Right atrium auricular region (tissue), 2 donors: Measurements from ENCODE around the gene MGAT5B. TPM values are rescaled to one million over a fixed set of nuclear protein-coding genes. Genes with fewer than 3 reads are reported as not detected.

Experiments
- DNase-seq: peaks from one replicate; pipeline ENCODE4 v3.0.0-alpha.2; 2019; ENCODE audit warnings: low spot score
- H3K27ac ChIP-seq, 2 donors: fragments of 200-600 bp; sonication (generic); 1 replicate in 1 of 2; 2 replicates in 1 of 2; pipeline ENCODE4 v1.5.1; 2016 to 2019
- H3K27me3 ChIP-seq, 2 donors: fragments of 200-600 bp; sonication (generic); one replicate each; pipeline versions ENCODE4 v1.5.1 to v1.6.0; 2017 to 2019
- H3K36me3 ChIP-seq: fragments of 200-600 bp; sonication (generic); one replicate; pipeline ENCODE4 v1.5.1; 2016
- H3K4me1 ChIP-seq, 2 donors: fragments of 200-600 bp; sonication (generic); one replicate each; pipeline versions ENCODE4 v1.5.1 to v1.6.0; 2017 to 2019
- H3K4me3 ChIP-seq, 2 donors: fragments of 200-600 bp; sonication (generic); 1 replicate in 1 of 2; 2 replicates in 1 of 2; pipeline ENCODE4 v1.5.1; 2017 to 2019; ENCODE audit warnings: mild to moderate bottlenecking in 1 of 2, moderate library complexity in 1 of 2
- H3K9me3 ChIP-seq, 2 donors: fragments of 200-600 bp; sonication (generic); one replicate each; pipeline ENCODE4 v1.5.1; 2019
- CTCF ChIP-seq, 2 donors: fragments of 200-600 bp; sonication (generic); IDR thresholded peaks; one replicate each; pipeline ENCODE4 v1.5.1; 2019; ENCODE audit warnings: antibody characterized with exemption in 2 of 2
- total RNA-seq, 2 donors: library from RNA; depleted of rRNA; stranded (reverse); fragments of >200 nt; gene quantifications; one replicate each; pipeline ENCODE4 v1.1.0, GENCODE V29; 2016

The MGAT5B gene
- total RNA-seq, 2 donors from 2014 or later: not detected

- no peak for DNase-seq
- no peaks in the 10 kb centered on the region for H3K27me3 ChIP-seq
- no peak overlapping the region for H3K27ac ChIP-seq
- H3K36me3 ChIP-seq: no peaks in the 10 kb centered on the region
- no peak for TF ChIP-seq CTCF (IDR thresholded peaks at IDR 0.05)
- no peak overlapping the region for H3K4me3 ChIP-seq
- no peaks in the 10 kb centered on the region for H3K9me3 ChIP-seq
- H3K4me1 ChIP-seq: no peaks in the 10 kb centered on the region
Observed at GRCh38 chr17:76934561-76935320, 66.5 kb downstream of the MGAT5B start.

- no peak overlapping the region for H3K4me3 ChIP-seq
- no peaks in the 10 kb centered on the region for H3K27me3 ChIP-seq
- H3K4me1 ChIP-seq: no peaks in the 10 kb centered on the region
- no peaks in the 10 kb centered on the region for H3K9me3 ChIP-seq
- no peak for TF ChIP-seq CTCF (IDR thresholded peaks at IDR 0.05)
- H3K27ac ChIP-seq: no peak overlapping the region
- no peak for DNase-seq
- H3K36me3 ChIP-seq: no peaks in the 10 kb centered on the region
Observed at GRCh38 chr17:76935331-76935730, 67.1 kb downstream of the MGAT5B start.

GRCh38 chr17:76937238-76937637, 69.0 kb downstream of the MGAT5B start:
- Histone ChIP-seq H3K36me3 (no peaks in the 10 kb centered on the region), H3K9me3 (no peaks in the 10 kb centered on the region), H3K4me3 (no peak overlapping the region), H3K27me3 (no peaks in the 10 kb centered on the region), H3K4me1 (no peaks in the 10 kb centered on the region), H3K27ac (no peak overlapping the region)
- no peak for TF ChIP-seq CTCF (IDR thresholded peaks at IDR 0.05)
- DNase-seq: no peak

GRCh38 chr17:76938009-76938408, 69.8 kb downstream of the MGAT5B start:
- Histone ChIP-seq H3K27ac (no peak overlapping the region), H3K4me3 (no peak overlapping the region), H3K4me1 (no peaks in the 10 kb centered on the region), H3K36me3 (no peaks in the 10 kb centered on the region), H3K27me3 (no peaks in the 10 kb centered on the region), H3K9me3 (no peaks in the 10 kb centered on the region)
- DNase-seq: no peak
- no peak for TF ChIP-seq CTCF (IDR thresholded peaks at IDR 0.05)

GRCh38 chr17:76940295-76940694, 72.1 kb downstream of the MGAT5B start:
- no peaks in the 10 kb centered on the region for H3K4me1 ChIP-seq
- no peaks in the 10 kb centered on the region for H3K9me3 ChIP-seq
- no peak for TF ChIP-seq CTCF (IDR thresholded peaks at IDR 0.05)
- no peaks in the 10 kb centered on the region for H3K36me3 ChIP-seq
- H3K4me3 ChIP-seq: no peak overlapping the region
- no peak overlapping the region for H3K27ac ChIP-seq
- DNase-seq: no peak
- H3K27me3 ChIP-seq: no peaks in the 10 kb centered on the region
